Esophagus (tissue), 2 donors: ENCODE measurements around the gene ZMYM4. TPM values are rescaled to one million over a fixed set of nuclear protein-coding genes. Genes with fewer than 3 reads are reported as not detected.
"Not testable (repeated sequence)": the region's sequence is repeated elsewhere in the genome, so short reads cannot be mapped to it uniquely, and the experiment has no call there.

Experiments used
- H3K27ac ChIP-seq, 2 donors: one replicate each; pipeline ENCODE4 v1.5.1; 2013; ENCODE audit warnings: low read depth in 2 of 2, mild to moderate bottlenecking in 2 of 2, inconsistent platforms in 1 of 2, low read length in 1 of 2, moderate library complexity in 1 of 2
- H3K27me3 ChIP-seq, 2 donors: one replicate each; pipeline ENCODE4 v1.6.1; 2013; ENCODE audit warnings: low read length in 2 of 2, control low read depth in 1 of 2, mild to moderate bottlenecking in 1 of 2; ENCODE audit not compliant: insufficient read depth in 2 of 2, control insufficient read depth in 1 of 2
- H3K36me3 ChIP-seq, 2 donors: one replicate each; pipeline ENCODE4 v1.6.1; 2013; ENCODE audit warnings: low read length in 1 of 2; ENCODE audit not compliant: control insufficient read depth in 2 of 2, insufficient read depth in 2 of 2
- H3K4me1 ChIP-seq, 2 donors: one replicate each; pipeline ENCODE4 v1.6.1; 2013; ENCODE audit warnings: low read length in 1 of 2; ENCODE audit not compliant: control insufficient read depth in 2 of 2, insufficient read depth in 2 of 2
- H3K4me3 ChIP-seq, 2 donors: one replicate each; pipeline ENCODE4 v1.5.1; 2013; ENCODE audit warnings: low read length in 2 of 2, mild to moderate bottlenecking in 2 of 2, low read depth in 1 of 2, moderate library complexity in 1 of 2
- H3K9me3 ChIP-seq, 2 donors: one replicate each; pipeline ENCODE4 v1.6.1; 2013; ENCODE audit warnings: mild to moderate bottlenecking in 2 of 2, low read depth in 1 of 2, low read length in 1 of 2, moderate library complexity in 1 of 2; ENCODE audit not compliant: control insufficient read depth in 2 of 2, insufficient read depth in 1 of 2
- WGBS, 2 donors: extraction: QIAGEN DNeasy Blood & Tissue Kit; methylation state at CpG; one replicate each; pipeline ENCODE4 v1.1.7; 2013; 5-methylcytosine and 5-hydroxymethylcytosine counted together
- polyA plus RNA-seq, 2 donors: library from polyadenylated mRNA; stranded (reverse); fragments of 200-250 nt; gene quantifications; one replicate each; pipeline ENCODE4 v1.2.3, GENCODE V29; 2013
- donor health status: healthy with polysubstance abuse.
- donor health status: Bipolar disorder and iron deficiency.

Gene ZMYM4
- 1 to 10 TPM; 6.1 to 9.0 TPM for polyA plus RNA-seq

DNA sequence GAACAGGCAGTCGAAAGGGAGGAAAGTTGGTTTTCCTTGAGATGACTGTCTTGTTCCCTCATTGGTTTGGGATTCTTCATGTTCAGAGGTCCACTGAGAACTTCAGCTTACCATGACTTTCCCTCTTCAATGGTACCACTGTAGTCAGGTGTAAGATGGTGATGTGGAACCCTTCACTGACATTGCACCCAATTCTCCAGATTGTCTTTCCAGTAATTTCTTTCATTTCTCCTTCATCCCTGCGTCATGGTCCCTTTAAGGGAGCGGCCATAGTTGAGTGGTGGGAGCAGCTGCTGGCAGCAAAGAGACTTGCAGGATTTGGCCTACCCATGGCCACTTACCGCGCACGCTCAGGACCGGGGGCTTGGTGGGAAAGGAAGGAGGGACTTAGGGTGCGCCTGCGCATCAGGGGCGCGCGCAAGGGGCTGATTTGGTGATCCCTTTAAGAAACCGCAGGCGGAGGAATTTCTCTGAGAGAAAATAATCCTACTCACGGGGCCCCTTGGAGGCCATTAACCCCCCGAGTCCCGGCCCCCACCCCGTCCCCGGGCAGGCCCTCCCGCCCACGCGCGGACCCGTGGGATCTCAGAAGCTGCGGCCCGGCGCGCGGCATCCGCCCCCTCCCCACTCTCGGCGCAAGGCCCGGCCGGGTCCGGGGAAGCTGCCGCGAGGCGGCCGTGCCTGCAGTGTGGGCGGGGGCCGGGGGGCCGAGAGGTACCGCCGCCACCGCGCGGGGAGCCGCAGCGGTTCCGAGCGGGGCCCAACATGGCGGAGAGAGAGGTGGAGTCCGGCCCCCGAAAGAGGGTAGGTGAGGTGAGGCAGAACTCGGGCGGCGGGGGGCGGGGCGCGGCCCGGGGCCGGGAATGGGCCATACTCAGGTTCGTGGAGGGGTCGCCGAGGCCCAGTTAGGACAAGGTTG lies at the start of gene ZMYM4:
Gene ZMYM4 (plus strand): TSS at position 428 of the 919 bp plus-strand sequence. CDS start 338 bp downstream, at position 766.
- Histone ChIP-seq H3K4me1 (no peaks in the 10 kb centered on the region), H3K4me3 (peak within 1 kb of the TSS; percentile 72 to 84), H3K9me3 (no peaks in the 10 kb centered on the region), H3K27ac (peak within 1 kb of the TSS; percentile 71 to 89), H3K27me3 (no peaks in the 10 kb centered on the region), H3K36me3 (no peaks in the 10 kb centered on the region)
- 2% methylated on average over 51 to 65 of the region's 65 CpGs for WGBS, 2 donors

DNA sequence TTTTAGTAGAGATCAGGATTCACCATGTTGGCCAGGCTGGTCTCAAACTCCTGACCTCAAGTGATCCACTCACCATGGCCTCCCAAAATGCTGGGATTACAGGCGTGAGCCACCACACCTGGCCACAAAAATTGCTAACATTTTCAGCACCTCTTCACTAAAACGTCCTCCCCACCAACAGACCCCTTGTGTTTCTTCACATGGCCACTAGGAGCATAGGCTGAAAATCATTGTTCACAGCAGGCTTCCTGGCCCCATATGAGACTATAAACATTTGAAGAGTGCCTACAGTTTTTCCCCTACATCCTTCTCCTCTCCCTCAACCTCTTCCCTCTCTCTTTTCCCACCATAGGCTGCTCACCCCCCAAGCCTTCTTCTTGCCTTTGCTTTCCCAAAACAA lies 47.5 kb upstream of the ZMYM4 start:
- no peak overlapping the region for H3K27ac ChIP-seq
- no peaks in the 10 kb centered on the region for H3K27me3 ChIP-seq
- H3K36me3 ChIP-seq: no peaks in the 10 kb centered on the region
- H3K9me3 ChIP-seq: no peaks in the 10 kb centered on the region
- H3K4me1 ChIP-seq: no peaks in the 10 kb centered on the region
- WGBS, 2 donors: 42 to 46% methylated on average over 2 of the region's 2 CpGs
- no peak overlapping the region for H3K4me3 ChIP-seq

DNA sequence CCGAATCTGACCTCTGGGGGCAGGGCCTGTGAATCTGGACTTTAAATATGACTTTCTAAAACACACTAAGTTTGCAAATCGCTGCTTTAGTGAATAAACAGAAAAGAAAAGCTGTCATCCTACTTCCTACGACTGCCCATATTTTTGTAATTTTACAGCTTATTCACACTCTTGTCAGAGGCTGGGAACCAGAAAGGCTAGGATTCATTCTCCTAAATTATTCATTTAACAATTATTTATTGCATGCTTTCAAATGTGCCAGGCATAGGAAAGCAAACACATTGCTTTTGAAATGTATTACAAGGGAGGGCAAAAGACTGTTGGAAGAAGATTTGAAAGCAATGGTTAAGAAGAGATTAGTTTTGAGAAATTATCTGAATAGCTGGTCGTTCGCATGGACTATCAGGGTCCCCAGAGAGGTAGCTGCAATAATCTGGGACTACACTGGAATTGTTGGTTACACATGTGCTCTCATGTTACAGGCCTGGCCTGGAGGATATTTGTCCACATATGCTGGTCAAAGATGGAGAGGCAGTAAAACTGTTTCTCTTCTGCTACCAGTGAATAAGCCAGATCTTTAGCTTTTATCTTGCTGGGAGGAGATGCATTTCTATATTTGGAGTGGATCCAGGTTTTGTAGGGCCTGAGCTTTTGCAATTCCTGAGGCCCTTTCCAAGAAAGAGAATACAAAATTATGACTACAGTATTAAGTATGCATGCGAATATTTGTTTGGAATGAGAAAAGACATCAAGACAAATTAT lies 46.0 kb upstream of the ZMYM4 start:
- no peaks in the 10 kb centered on the region for H3K27me3 ChIP-seq
- H3K4me1 ChIP-seq: no peaks in the 10 kb centered on the region
- no peak overlapping the region for H3K27ac ChIP-seq
- H3K36me3 ChIP-seq: no peaks in the 10 kb centered on the region
- WGBS, 2 donors: 55 to 69% methylated on average over 6 of the region's 6 CpGs
- no peak overlapping the region for H3K4me3 ChIP-seq
- H3K9me3 ChIP-seq: no peaks in the 10 kb centered on the region

DNA sequence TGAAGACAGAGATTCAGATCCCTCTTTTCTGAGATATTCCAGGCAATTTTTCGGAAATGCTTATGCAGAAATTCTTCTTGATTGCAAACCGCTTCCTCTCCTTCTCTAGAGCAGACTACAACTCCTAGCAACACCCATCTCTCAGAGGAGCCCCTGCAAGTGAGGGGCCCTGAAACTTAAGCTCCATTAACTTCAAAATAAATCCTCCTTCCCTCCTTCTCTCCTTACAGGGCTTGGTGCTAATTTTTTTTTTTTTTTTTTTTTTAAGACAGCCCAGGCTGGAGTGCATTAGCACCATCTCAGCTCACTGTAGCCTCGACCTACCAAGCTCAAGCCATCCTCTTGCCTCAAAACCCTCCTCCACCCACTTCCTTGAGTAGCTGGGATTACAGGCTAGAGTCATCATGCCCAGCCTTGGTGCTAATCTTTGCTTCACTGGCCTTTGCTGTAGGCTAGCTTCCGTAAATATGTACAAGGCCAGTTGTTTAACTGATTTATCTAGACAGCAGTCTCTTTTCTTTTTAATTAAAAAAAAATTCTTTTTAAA lies 45.4 kb upstream of the ZMYM4 start:
- Histone ChIP-seq H3K4me3 (no peak overlapping the region), H3K36me3 (no peaks in the 10 kb centered on the region), H3K4me1 (no peaks in the 10 kb centered on the region), H3K27ac (peak overlapping the region; percentile 30 to 48), H3K9me3 (no peaks in the 10 kb centered on the region), H3K27me3 (no peaks in the 10 kb centered on the region)
- 69 to 74% methylated on average over 4 of the region's 4 CpGs for WGBS, 2 donors

DNA sequence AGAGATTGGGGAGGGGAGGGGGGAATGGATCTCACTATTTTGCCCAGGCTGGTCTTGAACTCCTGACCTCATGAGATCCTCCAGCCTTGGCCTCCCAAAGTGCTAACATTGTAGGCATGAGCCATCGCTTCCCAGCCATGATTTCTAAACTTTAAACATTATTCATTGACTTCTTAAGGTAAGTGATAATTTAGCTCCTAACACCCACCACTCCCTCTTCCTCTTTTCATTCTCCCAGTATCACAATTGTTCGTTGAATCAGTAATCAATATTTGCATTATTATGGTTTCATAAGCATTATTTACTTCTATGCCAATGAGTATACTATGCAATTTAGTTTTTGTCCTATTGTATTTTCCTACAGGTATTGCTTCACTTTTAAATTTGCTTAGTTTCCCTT lies 42.0 kb upstream of the ZMYM4 start:
- no peaks in the 10 kb centered on the region for H3K4me1 ChIP-seq
- H3K27ac ChIP-seq: no peak overlapping the region
- no peak overlapping the region for H3K4me3 ChIP-seq
- no peaks in the 10 kb centered on the region for H3K36me3 ChIP-seq
- H3K9me3 ChIP-seq: no peaks in the 10 kb centered on the region
- peaks cover 0 to 2% of the 10 kb centered on the region in 2 donors for H3K27me3 ChIP-seq
- 84 to 91% methylated on average over 2 of the region's 2 CpGs for WGBS, 2 donors

DNA sequence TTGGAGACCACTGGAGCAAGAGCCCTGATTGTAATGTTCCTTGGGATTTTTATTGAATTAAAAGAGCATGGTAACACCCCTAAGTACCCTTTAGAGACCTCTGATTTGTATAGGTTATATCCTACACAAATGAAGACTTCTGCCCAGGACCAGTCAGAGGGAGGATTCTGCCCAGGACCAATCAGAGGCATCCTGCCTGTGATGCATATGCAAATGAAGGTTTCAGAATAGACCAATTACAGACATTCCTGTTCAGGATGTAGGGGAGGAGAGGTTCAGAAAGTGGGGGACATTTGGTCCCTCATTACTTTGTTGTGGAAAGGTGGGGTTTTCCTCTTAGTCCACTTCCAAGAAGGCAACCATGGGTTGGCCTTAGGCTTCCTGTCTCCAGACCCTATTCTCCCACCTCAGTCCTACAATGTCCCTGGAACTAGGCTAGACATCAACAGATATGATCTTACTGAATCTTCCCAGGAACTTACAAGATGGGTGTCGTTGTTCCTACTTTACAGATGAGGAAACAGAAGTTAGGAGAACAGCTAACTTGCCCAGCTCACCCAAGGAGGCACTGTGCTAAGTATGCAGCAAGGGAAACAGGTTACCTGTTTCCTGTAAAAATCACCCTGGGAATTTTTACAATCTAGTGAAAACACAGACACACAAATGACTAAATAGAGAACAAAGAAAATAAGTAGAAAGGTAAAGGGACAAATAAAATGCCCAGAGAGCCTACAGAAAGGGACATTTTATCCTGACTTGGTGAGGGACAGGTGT lies 38.7 kb upstream of the ZMYM4 start:
- no peaks in the 10 kb centered on the region for H3K36me3 ChIP-seq
- H3K27ac ChIP-seq: no peak overlapping the region
- 75 to 77% methylated on average over 1 of the region's 1 CpG for WGBS, 2 donors
- peaks cover 0 to 2% of the 10 kb centered on the region in 2 donors for H3K27me3 ChIP-seq
- no peaks in the 10 kb centered on the region for H3K4me1 ChIP-seq
- no peak overlapping the region for H3K4me3 ChIP-seq
- H3K9me3 ChIP-seq: no peaks in the 10 kb centered on the region

DNA sequence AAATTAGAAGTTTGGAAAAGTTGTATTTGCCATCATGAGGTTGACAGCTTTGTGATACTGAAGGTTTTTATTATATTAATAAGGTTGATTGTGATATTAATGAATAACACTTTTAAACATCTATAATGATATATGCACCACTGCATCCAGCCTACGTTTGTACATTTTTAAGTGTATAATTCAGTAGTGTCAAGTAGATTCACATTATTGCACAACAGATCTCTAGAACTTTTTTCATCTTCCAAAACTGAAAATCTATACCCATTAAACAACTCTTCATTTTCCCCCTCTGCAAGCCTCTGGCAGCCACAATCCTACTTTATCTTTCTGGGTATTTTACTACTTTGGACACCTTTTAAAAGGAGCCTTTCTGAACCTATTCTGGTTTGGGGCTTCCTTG lies 37.2 kb upstream of the ZMYM4 start:
- WGBS, 2 donors: 53 to 69% methylated on average over 1 of the region's 1 CpG
- H3K4me3 ChIP-seq: no peak overlapping the region

DNA sequence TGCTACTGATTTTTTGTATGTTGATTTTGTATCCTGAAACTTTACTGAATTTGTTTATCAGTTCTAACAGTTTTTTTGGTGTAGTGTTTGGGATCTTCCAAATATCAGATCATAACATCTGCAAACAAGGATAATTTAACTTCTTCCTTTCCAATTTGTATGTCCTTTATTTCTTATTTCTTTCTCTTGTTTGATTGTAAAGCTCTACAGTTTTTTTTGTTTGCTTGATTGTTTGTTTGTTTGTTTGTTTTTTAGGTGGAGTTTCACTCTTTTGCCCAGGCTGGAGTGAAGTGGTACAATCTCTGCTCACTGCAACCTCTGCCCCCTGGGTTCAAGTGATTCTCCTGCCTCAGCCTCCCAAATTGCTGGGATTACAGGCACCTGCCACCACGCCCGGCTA lies 31.7 kb upstream of the ZMYM4 start:
- H3K4me3 ChIP-seq, H3K27ac ChIP-seq, H3K9me3 ChIP-seq, H3K36me3 ChIP-seq, H3K4me1 ChIP-seq, H3K27me3 ChIP-seq: not testable (repeated sequence)
- 87 to 96% methylated on average over 2 of the region's 2 CpGs for WGBS, 2 donors

More for the DNA sequence above, 37.2 kb upstream of the ZMYM4 start:
- no peaks in the 10 kb centered on the region for H3K36me3 ChIP-seq
- H3K4me1 ChIP-seq: no peaks in the 10 kb centered on the region
- no peak overlapping the region for H3K27ac ChIP-seq
- H3K27me3 ChIP-seq: peaks cover 0 to 2% of the 10 kb centered on the region in 2 donors
- H3K9me3 ChIP-seq: no peaks in the 10 kb centered on the region

DNA sequence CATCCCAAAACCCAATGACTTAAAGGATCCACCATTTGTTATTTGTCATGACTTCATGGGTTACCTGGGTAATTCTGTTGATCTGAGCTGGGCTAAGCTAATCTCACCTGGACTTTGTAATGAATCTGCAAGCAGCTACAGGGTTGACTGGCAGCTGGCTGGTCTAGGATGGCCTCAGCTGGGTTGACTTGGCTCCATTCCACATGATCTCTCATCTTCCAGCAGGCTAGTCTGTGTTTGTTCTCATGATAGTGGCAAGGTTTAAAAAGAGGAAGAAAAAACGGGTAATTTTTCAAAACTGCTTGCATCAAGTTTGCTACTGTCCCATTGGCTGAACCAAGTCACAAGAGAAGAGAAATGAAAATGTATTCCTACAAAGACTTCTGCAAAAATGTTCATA lies 24.8 kb upstream of the ZMYM4 start:
- H3K4me1 ChIP-seq: no peaks in the 10 kb centered on the region
- H3K27ac ChIP-seq: no peak overlapping the region
- H3K27me3 ChIP-seq: no peaks in the 10 kb centered on the region
- no peaks in the 10 kb centered on the region for H3K9me3 ChIP-seq
- H3K36me3 ChIP-seq: no peaks in the 10 kb centered on the region
- WGBS, 2 donors: 23 to 31% methylated on average over 1 of the region's 1 CpG
- no peak overlapping the region for H3K4me3 ChIP-seq
